MCF 10A (cell line): ENCODE results near the gene GPC6. TPM values are rescaled to one million over a fixed set of nuclear protein-coding genes. Genes with fewer than 3 reads are reported as not detected.

Source experiments
- BruUV-seq: library from RNA; stranded (reverse); fragments of 400-500 nt; replicated peaks from 2 replicates; lab custom pipeline; 2021; lab: Mats Ljungman, UMichigan
- CTCF ChIA-PET: fragments of 300-600 bp; sonication (Branson Sonifier 250); formaldehyde crosslinking; extraction: SDS; loops from one replicate; lab custom pipeline; 2021; ENCODE audit warnings: antibody characterized with exemption, inconsistent platforms; lab: Yijun Ruan, JAX
- POLR2A ChIA-PET: fragments of 300-600, 350-650 bp; sonication (Branson Sonifier 250); formaldehyde crosslinking; extraction: SDS; loops from one replicate; lab custom pipeline; 2020; ENCODE audit warnings: antibody characterized with exemption, inconsistent platforms; lab: Yijun Ruan, JAX
- DNase-seq: peaks from one replicate; pipeline ENCODE4 v3.0.0-alpha.2; 2018; ENCODE audit not compliant: unreplicated experiment
- H3K27ac Mint-ChIP-seq: one replicate; pipeline ENCODE4 v1.8.0; 2022; ENCODE audit warnings: mild to moderate bottlenecking, low read depth, mixed read lengths; ENCODE audit not compliant: unreplicated experiment
- H3K27me3 Mint-ChIP-seq: one replicate; pipeline ENCODE4 v1.8.0; 2022; ENCODE audit warnings: mixed read lengths; ENCODE audit not compliant: insufficient read depth, unreplicated experiment
- H3K36me3 Mint-ChIP-seq: one replicate; pipeline ENCODE4 v1.8.0; 2022; ENCODE audit warnings: mild to moderate bottlenecking, moderate library complexity, mixed read lengths; ENCODE audit not compliant: insufficient read depth, unreplicated experiment
- H3K4me1 Mint-ChIP-seq: one replicate; pipeline ENCODE4 v1.8.0; 2022; ENCODE audit warnings: mixed read lengths; ENCODE audit not compliant: insufficient read depth, unreplicated experiment
- H3K4me3 Mint-ChIP-seq: one replicate; pipeline ENCODE4 v1.8.0; 2022; ENCODE audit warnings: mild to moderate bottlenecking, moderate library complexity, mixed read lengths; ENCODE audit not compliant: unreplicated experiment
- H3K9me3 Mint-ChIP-seq: one replicate; pipeline ENCODE4 v1.8.0; 2022; ENCODE audit warnings: mixed read lengths; ENCODE audit not compliant: unreplicated experiment
- intact Hi-C: fragments of 100-400 bp; cut with micrococcal nuclease; formaldehyde crosslinking; loops from 2 replicates; pipeline ENCODE4 v1.14.1; 2022
- total RNA-seq: library from RNA; stranded (reverse); gene quantifications from 2 replicates; pipeline ENCODE4 v1.2.3, GENCODE V29; 2022
- TF ChIP-seq, protein P1 (sequence below): fragments of 200-600 bp; IDR thresholded peaks from one replicate; pipeline ENCODE4 v1.8.0; 2022; ENCODE audit warnings: antibody characterized with exemption, mild to moderate bottlenecking; ENCODE audit not compliant: unreplicated experiment

Gene GPC6
- total RNA-seq, 1 experiment from 2014 or later, result 8.4 TPM

DNA sequence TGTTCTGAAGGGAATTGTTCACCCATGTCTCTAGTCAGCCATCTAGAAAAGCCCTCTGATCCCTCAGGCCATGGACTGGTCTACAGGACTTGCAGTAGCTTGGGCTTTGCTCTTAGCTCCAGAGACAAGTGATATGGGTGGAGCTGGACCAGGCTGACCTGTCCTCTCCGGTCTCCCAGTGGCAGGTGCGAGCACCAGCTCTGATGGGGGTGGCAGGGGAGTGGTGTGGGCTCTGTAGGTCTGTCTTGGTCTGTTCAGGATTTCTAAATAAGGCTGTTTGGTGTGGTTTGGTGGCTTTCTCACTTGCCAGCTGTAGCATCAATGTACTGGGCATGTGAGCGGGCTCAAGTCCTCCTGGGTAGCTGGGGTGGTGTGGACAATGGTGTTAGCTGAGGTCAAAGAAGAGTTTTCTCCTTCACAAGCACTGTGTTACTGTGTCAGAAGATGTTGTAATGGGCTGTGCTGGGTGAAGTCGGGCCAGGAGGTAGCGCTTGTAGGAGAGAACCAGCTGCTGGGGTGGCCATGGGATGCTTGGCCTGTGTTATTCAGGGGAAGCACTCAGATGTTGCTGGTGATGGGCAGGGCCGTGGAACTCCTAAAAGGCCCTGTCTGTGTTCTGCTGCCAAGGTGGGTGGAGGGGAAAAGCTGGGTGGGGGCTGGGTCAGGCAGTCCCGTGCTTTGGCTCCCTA, 16.9 kb downstream of the GPC6 start:
- Mint-ChIP-seq H3K9me3 (peaks cover 14% of the 10 kb centered on the region), H3K4me1 (peaks cover 28% of the 10 kb centered on the region), H3K27ac (no peak overlapping the region), H3K27me3 (no peaks in the 10 kb centered on the region), H3K36me3 (no peaks in the 10 kb centered on the region), H3K4me3 (peak overlapping the region; percentile 85)
- POLR2A ChIA-PET, result interaction anchor here (0.7 to 7.7 kb wide), 5 partner anchors 9 to 372 kb away, joined by 3 to 64 read pairs (median 6); partner anchors contain the start of gene GPC6
- no peak for DNase-seq
- TF ChIP-seq, protein P1, sequence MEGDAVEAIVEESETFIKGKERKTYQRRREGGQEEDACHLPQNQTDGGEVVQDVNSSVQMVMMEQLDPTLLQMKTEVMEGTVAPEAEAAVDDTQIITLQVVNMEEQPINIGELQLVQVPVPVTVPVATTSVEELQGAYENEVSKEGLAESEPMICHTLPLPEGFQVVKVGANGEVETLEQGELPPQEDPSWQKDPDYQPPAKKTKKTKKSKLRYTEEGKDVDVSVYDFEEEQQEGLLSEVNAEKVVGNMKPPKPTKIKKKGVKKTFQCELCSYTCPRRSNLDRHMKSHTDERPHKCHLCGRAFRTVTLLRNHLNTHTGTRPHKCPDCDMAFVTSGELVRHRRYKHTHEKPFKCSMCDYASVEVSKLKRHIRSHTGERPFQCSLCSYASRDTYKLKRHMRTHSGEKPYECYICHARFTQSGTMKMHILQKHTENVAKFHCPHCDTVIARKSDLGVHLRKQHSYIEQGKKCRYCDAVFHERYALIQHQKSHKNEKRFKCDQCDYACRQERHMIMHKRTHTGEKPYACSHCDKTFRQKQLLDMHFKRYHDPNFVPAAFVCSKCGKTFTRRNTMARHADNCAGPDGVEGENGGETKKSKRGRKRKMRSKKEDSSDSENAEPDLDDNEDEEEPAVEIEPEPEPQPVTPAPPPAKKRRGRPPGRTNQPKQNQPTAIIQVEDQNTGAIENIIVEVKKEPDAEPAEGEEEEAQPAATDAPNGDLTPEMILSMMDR, result no peak
- intact Hi-C loops, result no loop called here
- BruUV-seq, result no TSS peak
- CTCF ChIA-PET, result interaction anchor here (0.5 to 3.6 kb wide), 10 partner anchors 9 to 1118 kb away, joined by 3 to 22 read pairs (median 4); partner anchors contain the start of gene GPC6

DNA sequence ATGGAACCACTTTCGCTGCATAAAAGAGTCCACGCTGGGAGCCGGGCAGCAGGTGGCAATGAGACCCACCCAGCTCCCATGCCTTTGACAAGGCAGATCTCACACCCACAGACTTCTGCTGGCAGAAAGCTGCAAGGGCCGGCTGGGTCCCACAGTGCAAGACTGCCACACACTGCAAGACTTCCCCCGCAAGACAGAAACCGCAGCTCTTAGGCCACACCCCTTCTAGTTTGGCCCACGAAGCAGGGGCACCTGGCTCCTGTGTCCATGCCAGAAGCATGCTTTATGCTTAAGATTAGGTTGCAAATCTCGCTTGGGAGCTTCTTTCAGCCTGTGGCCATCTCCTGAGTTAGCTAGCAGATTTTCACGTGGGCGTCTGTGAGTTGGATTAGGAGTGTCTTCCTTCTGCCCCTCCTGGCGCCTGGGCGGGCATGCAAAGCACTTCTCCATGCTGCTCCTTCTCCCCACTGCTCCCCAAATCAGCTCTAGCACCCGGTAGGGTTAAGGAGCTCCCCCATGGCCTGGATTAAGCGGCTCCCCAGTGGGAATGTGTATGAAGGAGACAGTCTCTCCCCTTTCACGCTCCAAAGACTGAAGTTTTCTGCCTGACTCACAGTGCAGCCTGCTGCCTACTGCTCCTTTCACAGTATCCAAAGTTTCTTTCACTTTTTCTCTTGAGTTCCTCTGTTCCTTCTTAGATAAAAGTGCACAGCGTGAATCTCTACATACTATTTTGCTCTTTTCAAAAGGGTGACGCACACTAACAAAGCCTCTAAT, 17.7 kb downstream of the GPC6 start:
- TF ChIP-seq, protein P1, result no peak
- intact Hi-C loops, result no loop called here
- POLR2A ChIA-PET, result interaction anchor here (0.7 to 7.7 kb wide), 7 partner anchors 9 to 851 kb away, joined by 3 to 64 read pairs (median 4); partner anchors contain the start of gene GPC6
- Mint-ChIP-seq H3K27me3 (no peaks in the 10 kb centered on the region), H3K27ac (peak overlapping the region; percentile 92), H3K4me1 (peaks cover 35% of the 10 kb centered on the region), H3K4me3 (peak overlapping the region; percentile 85), H3K9me3 (peaks cover 6% of the 10 kb centered on the region), H3K36me3 (no peaks in the 10 kb centered on the region)
- no TSS peak for BruUV-seq
- DNase-seq, result peak; percentile 57
- CTCF ChIA-PET, result interaction anchor here (0.5 to 3.6 kb wide), 11 partner anchors 10 to 1118 kb away, joined by 3 to 22 read pairs (median 3); partner anchors contain the start of gene GPC6

DNA sequence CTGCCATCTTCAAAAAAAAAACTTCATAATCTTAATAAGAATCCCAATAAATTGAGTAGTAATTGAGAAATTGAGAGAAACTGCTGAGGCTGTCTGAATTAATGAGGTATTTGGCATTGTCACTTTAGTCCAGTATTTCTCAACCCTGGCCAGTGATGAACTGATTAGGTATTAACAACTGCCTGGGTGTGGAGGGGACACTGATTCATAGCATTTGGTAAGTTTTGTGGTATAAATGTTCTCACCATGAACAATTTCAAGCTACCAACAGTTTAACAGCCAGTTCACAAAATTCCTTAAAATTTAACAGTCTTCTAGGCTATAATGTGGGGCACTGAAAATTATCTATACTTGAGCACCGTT, 18.3 kb downstream of the GPC6 start:
- peak; percentile 60 for DNase-seq

More for the DNA sequence above, 18.3 kb downstream of the GPC6 start:
- TF ChIP-seq, protein P1, result no peak
- no peaks in the 10 kb centered on the region for H3K36me3 Mint-ChIP-seq
- ChIA-PET CTCF (interaction anchor here (0.6 to 3.6 kb wide), 6 partner anchors 16 to 1117 kb away, joined by 3 to 22 read pairs (median 4); partner anchors contain the start of gene GPC6), POLR2A (interaction anchor here (0.7 to 7.7 kb wide), 6 partner anchors 10 to 850 kb away, joined by 3 to 64 read pairs (median 4); partner anchors contain the start of gene GPC6)
- H3K27me3 Mint-ChIP-seq, result no peaks in the 10 kb centered on the region
- peaks cover under 1% of the 10 kb centered on the region for H3K9me3 Mint-ChIP-seq
- peaks cover 40% of the 10 kb centered on the region for H3K4me1 Mint-ChIP-seq
- intact Hi-C loops, result loop anchor here (5.0 kb wide), 2 partner anchors 1102 to 1117 kb away; no protein-coding TSS in a partner anchor
- BruUV-seq, result no TSS peak
- H3K27ac Mint-ChIP-seq, result peak overlapping the region; percentile 92
- peak overlapping the region; percentile 85 for H3K4me3 Mint-ChIP-seq
